ENCODE data around the gene RBAK.
A peak's percentile ranks its signal among the peaks of the same experiment; 100 is the strongest.

The RBAK gene

GRCh38 chr7:5045558-5046396, at the start of gene RBAK:
RBAK (plus strand) TSS chr7:5045860; CDS start chr7:5048077, 2,217 bp downstream.
- H3K4me3 ChIP-seq (ENCODE audit: low read depth, low read length), result peak within 1 kb of the TSS; percentile 79
- peak; percentile 98 for DNase-seq (ENCODE audit: low read depth)
- no peak for TF ChIP-seq CTCF (conservative IDR thresholded peaks at IDR 0.05; ENCODE audit: low read depth, low read length)

GRCh38 chr7:4996696-4997222, 48.9 kb upstream of the RBAK start:
- no peak for TF ChIP-seq CTCF (conservative IDR thresholded peaks at IDR 0.05; ENCODE audit: low read depth, low read length)
- no peak overlapping the region for H3K4me3 ChIP-seq (ENCODE audit: low read depth, low read length)
- no peak for DNase-seq (ENCODE audit: low read depth)

DNA sequence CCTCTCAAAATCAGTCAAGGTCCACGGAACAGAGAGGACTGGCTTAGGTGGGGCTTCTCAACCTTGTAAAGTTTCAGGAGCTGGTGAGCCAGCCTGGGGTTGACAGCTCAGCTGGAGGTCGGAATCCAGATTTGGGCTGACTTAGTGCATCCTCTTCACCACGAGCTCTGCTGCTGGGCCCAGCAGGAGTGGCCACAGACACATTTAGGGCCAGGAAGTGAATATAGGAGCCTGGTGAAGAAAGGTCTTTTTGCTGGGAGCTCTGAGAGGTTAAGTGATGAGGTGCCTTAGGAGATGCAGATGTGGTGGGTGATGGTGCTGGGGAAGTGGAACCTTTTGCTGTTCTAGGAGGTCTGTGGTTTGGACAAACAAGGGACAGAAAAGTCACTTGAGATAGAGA, 47.4 kb upstream of the RBAK start:
- DNase-seq (ENCODE audit: low read depth), result no peak
- no peak overlapping the region for H3K4me3 ChIP-seq (ENCODE audit: low read depth, low read length)
- no peak for TF ChIP-seq CTCF (conservative IDR thresholded peaks at IDR 0.05; ENCODE audit: low read depth, low read length)

- no peak for DNase-seq (ENCODE audit: low read depth)
- no peak overlapping the region for H3K4me3 ChIP-seq (ENCODE audit: low read depth, low read length)
- no peak for TF ChIP-seq CTCF (conservative IDR thresholded peaks at IDR 0.05; ENCODE audit: low read depth, low read length)
These were observed 46.8 kb upstream of the RBAK start for GRCh38 chr7:4998910-4999309.

- DNase-seq (ENCODE audit: low read depth), result no peak
- TF ChIP-seq CTCF (conservative IDR thresholded peaks at IDR 0.05; ENCODE audit: low read depth, low read length), result no peak
- no peak overlapping the region for H3K4me3 ChIP-seq (ENCODE audit: low read depth, low read length)
These were observed 46.2 kb upstream of the RBAK start for GRCh38 chr7:4999369-4999950.

- DNase-seq (ENCODE audit: low read depth), result peak; percentile 3
- H3K4me3 ChIP-seq (ENCODE audit: low read depth, low read length), result no peak overlapping the region
- no peak for TF ChIP-seq CTCF (conservative IDR thresholded peaks at IDR 0.05; ENCODE audit: low read depth, low read length)
These were observed 44.7 kb upstream of the RBAK start for GRCh38 chr7:5001003-5001402.
